ENCODE data around the gene OR14J1. TPM values are rescaled to one million over a fixed set of nuclear protein-coding genes. Genes with fewer than 3 reads are reported as not detected.

The OR14J1 gene
- total RNA-seq, 3 donors from 2014 or later (not counting 1 experiment from before 2014, with no cell fraction given) = not detected

DNA sequence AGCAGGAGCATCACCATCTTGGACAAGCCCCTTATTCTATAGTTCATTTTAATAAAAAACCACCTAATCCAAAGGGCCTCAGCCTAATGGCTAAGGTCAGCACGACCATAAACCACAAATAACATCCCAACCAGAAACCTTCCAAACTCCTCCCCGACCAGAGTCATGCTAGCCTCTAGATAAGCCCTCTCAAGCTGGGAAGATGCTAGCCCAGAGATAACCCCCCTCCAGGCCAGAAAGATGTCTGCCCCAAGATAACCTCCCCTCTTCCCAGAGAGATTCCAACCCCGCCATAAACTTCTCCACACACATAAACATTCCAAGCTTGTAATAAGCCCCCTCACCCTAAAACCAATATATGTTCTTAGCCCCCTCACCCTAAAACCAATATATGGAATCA lies 38.5 kb upstream of the OR14J1 start:
- Mint-ChIP-seq H3K9me3 (peaks cover 2% of the 10 kb centered on the region in 2 donors), H3K27me3 (ENCODE audit: low read depth in 2 of 2) (peaks cover 2 to 16% of the 10 kb centered on the region in 2 donors), H3K4me3 (no peak overlapping the region), H3K4me1 (no peaks in the 10 kb centered on the region), H3K36me3 (no peaks in the 10 kb centered on the region), H3K27ac (no peak overlapping the region)
- Histone ChIP-seq H3K9me3 (ENCODE audit: control insufficient read depth, insufficient read depth, low read length) (no peaks in the 10 kb centered on the region), H3K27me3 (ENCODE audit: control insufficient read depth, insufficient read depth, low read length) (peaks cover 2% of the 10 kb centered on the region), H3K4me1 (ENCODE audit: control insufficient read depth, insufficient read depth, low read length) (no peaks in the 10 kb centered on the region), H3K36me3 (ENCODE audit: control insufficient read depth, insufficient read depth, low read length) (no peaks in the 10 kb centered on the region), H3K4me3 (ENCODE audit: low read length) (no peak overlapping the region), H3K27ac (ENCODE audit: low read length) (no peak overlapping the region)
- TF ChIP-seq, protein P1, sequence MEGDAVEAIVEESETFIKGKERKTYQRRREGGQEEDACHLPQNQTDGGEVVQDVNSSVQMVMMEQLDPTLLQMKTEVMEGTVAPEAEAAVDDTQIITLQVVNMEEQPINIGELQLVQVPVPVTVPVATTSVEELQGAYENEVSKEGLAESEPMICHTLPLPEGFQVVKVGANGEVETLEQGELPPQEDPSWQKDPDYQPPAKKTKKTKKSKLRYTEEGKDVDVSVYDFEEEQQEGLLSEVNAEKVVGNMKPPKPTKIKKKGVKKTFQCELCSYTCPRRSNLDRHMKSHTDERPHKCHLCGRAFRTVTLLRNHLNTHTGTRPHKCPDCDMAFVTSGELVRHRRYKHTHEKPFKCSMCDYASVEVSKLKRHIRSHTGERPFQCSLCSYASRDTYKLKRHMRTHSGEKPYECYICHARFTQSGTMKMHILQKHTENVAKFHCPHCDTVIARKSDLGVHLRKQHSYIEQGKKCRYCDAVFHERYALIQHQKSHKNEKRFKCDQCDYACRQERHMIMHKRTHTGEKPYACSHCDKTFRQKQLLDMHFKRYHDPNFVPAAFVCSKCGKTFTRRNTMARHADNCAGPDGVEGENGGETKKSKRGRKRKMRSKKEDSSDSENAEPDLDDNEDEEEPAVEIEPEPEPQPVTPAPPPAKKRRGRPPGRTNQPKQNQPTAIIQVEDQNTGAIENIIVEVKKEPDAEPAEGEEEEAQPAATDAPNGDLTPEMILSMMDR (IDR thresholded peaks at IDR 0.05) = no peak
- ATAC-seq (no peak), DNase-seq (no peak)
- intact Hi-C loops (cut with micrococcal nuclease) = no loop called here
- WGBS (ENCODE audit: insufficient coverage) = 69% methylated on average over 3 of the region's 3 CpGs

DNA sequence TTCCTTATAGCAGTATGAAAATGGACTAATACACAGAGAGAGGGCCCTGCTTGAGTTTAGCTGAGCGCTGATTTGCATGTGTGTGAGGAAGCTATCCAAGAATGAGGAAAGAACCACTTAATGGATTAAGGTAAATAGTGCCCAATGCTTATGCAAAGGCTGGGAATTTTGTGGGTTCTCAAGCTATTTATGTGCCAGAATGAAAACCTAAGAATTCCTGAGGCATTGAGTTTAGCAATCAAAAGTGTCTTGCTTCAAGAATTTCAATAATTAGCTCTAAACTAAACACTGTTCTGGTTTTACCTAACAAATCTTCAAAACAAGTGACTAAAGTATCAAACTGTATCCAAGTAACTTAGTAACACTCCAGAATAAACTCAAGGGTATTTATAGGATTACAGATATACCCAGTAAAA lies 7.0 kb upstream of the OR14J1 start:
- Mint-ChIP-seq H3K36me3 (no peaks in the 10 kb centered on the region), H3K4me3 (no peak overlapping the region), H3K9me3 (no peaks in the 10 kb centered on the region), H3K4me1 (no peaks in the 10 kb centered on the region), H3K27ac (no peak overlapping the region), H3K27me3 (ENCODE audit: low read depth in 2 of 2) (peaks cover 3 to 21% of the 10 kb centered on the region in 2 donors)
- Histone ChIP-seq H3K4me1 (ENCODE audit: control insufficient read depth, insufficient read depth, low read length) (no peaks in the 10 kb centered on the region), H3K27ac (ENCODE audit: low read length) (no peak overlapping the region), H3K4me3 (ENCODE audit: low read length) (no peak overlapping the region), H3K27me3 (ENCODE audit: control insufficient read depth, insufficient read depth, low read length) (no peaks in the 10 kb centered on the region), H3K36me3 (ENCODE audit: control insufficient read depth, insufficient read depth, low read length) (no peaks in the 10 kb centered on the region), H3K9me3 (ENCODE audit: control insufficient read depth, insufficient read depth, low read length) (no peaks in the 10 kb centered on the region)
- 100% methylated on average over 1 of the region's 1 CpG for WGBS (ENCODE audit: insufficient coverage)
- TF ChIP-seq, protein P1 (IDR thresholded peaks at IDR 0.05) = no peak
- intact Hi-C loops (cut with micrococcal nuclease) = no loop called here
- ATAC-seq (no peak), DNase-seq (no peak)

DNA sequence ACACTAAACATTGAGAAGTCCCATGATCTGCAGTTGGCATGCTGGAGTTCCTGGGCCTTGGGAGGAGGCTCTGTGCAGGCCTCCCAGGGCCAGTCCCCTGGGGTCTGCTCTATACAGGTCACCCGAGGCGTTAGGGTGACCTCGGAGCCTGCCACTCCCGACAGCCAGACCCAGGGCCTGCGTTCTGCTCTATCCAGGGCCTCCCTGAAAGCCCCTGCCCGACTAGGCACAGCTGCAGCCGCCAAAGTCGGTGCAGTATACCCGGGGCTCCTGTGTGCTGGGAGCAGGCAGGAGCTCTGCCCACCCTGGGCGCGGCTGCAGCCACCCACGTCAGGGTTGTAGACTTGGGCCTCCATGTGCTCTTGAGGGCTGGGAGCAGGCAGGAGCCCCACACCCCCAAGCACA lies 6.3 kb upstream of the OR14J1 start:
- H3K4me1 ChIP-seq (ENCODE audit: control insufficient read depth, insufficient read depth, low read length) = no peaks in the 10 kb centered on the region
- H3K27me3 ChIP-seq (ENCODE audit: control insufficient read depth, insufficient read depth, low read length) = no peaks in the 10 kb centered on the region
- Mint-ChIP-seq H3K36me3 (no peaks in the 10 kb centered on the region), H3K27me3 (ENCODE audit: low read depth in 2 of 2) (peaks cover 3 to 14% of the 10 kb centered on the region in 2 donors), H3K4me1 (no peaks in the 10 kb centered on the region), H3K4me3 (no peak overlapping the region), H3K9me3 (no peaks in the 10 kb centered on the region), H3K27ac (no peak overlapping the region)
- no peak for DNase-seq
- no peaks in the 10 kb centered on the region for H3K9me3 ChIP-seq (ENCODE audit: control insufficient read depth, insufficient read depth, low read length)
- intact Hi-C loops (cut with micrococcal nuclease) = no loop called here
- H3K27ac ChIP-seq (ENCODE audit: low read length) = no peak overlapping the region
- H3K4me3 ChIP-seq (ENCODE audit: low read length) = no peak overlapping the region
- H3K36me3 ChIP-seq (ENCODE audit: control insufficient read depth, insufficient read depth, low read length) = no peaks in the 10 kb centered on the region
- ATAC-seq = no peak
- TF ChIP-seq, protein P1 (IDR thresholded peaks at IDR 0.05) = no peak
- WGBS (ENCODE audit: insufficient coverage) = 90% methylated on average over 12 of the region's 12 CpGs

DNA sequence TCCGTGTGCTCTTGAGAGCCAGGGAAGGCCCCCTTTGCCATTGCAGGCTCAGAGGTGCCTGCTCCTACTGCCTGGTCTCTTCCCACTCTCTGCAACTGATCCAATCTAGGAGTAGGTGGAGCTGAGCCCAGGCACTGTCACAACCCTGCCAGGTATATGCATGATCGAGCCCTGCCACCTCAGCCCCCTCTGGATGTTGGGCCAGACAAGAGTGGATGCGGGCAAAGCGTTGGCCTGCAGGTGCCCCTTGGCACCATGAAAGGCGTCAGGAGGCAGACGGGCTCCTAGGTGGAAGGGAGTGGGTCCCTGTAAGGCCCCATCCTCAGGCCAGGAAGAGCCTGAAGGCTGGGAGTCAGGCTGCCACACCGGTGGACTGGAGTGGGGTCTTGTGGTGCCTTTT lies 5.9 kb upstream of the OR14J1 start:
- no peak for ATAC-seq
- intact Hi-C loops (cut with micrococcal nuclease) = no loop called here
- H3K27ac Mint-ChIP-seq = no peak overlapping the region

More for the DNA sequence above, 5.9 kb upstream of the OR14J1 start:
- Histone ChIP-seq H3K4me3 (ENCODE audit: low read length) (no peak overlapping the region), H3K27ac (ENCODE audit: low read length) (no peak overlapping the region), H3K9me3 (ENCODE audit: control insufficient read depth, insufficient read depth, low read length) (no peaks in the 10 kb centered on the region), H3K27me3 (ENCODE audit: control insufficient read depth, insufficient read depth, low read length) (no peaks in the 10 kb centered on the region), H3K36me3 (ENCODE audit: control insufficient read depth, insufficient read depth, low read length) (no peaks in the 10 kb centered on the region), H3K4me1 (ENCODE audit: control insufficient read depth, insufficient read depth, low read length) (no peaks in the 10 kb centered on the region)
- Mint-ChIP-seq H3K36me3 (no peaks in the 10 kb centered on the region), H3K27me3 (ENCODE audit: low read depth in 2 of 2) (peaks cover 2 to 11% of the 10 kb centered on the region in 2 donors), H3K4me1 (no peaks in the 10 kb centered on the region), H3K9me3 (no peaks in the 10 kb centered on the region), H3K4me3 (no peak overlapping the region)
- WGBS (ENCODE audit: insufficient coverage) = 93% methylated on average over 7 of the region's 7 CpGs
- TF ChIP-seq, protein P1 (IDR thresholded peaks at IDR 0.05) = no peak
- no peak for DNase-seq

All from natural killer cell (primary cell).